DMS 273 (cell line): Measurements from ENCODE around the gene TFF1.

Experiments used
- DNase-seq: peaks from one replicate; lab custom pipeline; 2025; ENCODE audit not compliant: unreplicated experiment; lab: John Stamatoyannopoulos, UW

TFF1 gene

GRCh38 chr21:42383331-42383730 is 17.0 kb upstream of the TFF1 start:
- DNase-seq, result no peak

- no peak for DNase-seq
Measured at GRCh38 chr21:42382915-42383314, 16.6 kb upstream of the TFF1 start.

- peak; percentile 83 for DNase-seq
Measured at GRCh38 chr21:42381347-42381984, 15.1 kb upstream of the TFF1 start.

- no peak for DNase-seq
Measured at GRCh38 chr21:42379426-42380215, 13.3 kb upstream of the TFF1 start.

- DNase-seq, result no peak
Measured at GRCh38 chr21:42378418-42378817, 12.1 kb upstream of the TFF1 start.

- DNase-seq, result no peak
Measured at GRCh38 chr21:42377951-42378340, 11.6 kb upstream of the TFF1 start.

GRCh38 chr21:42377211-42377950 is 11.0 kb upstream of the TFF1 start:
- no peak for DNase-seq

- no peak for DNase-seq
Measured at GRCh38 chr21:42376338-42376982, 10.1 kb upstream of the TFF1 start.

- no peak for DNase-seq
Measured at GRCh38 chr21:42375966-42376337, 9.6 kb upstream of the TFF1 start.

- DNase-seq, result no peak
Measured at GRCh38 chr21:42375506-42375905, 9.2 kb upstream of the TFF1 start.

GRCh38 chr21:42374864-42375499 is 8.6 kb upstream of the TFF1 start:
- DNase-seq, result peak; percentile 14

- no peak for DNase-seq
Measured at GRCh38 chr21:42374457-42374856, 8.1 kb upstream of the TFF1 start.

- DNase-seq, result no peak
Measured at GRCh38 chr21:42373908-42374455, 7.6 kb upstream of the TFF1 start.

- DNase-seq, result no peak
Measured at GRCh38 chr21:42373196-42373907, 7.0 kb upstream of the TFF1 start.

GRCh38 chr21:42370894-42371654 is 4.7 kb upstream of the TFF1 start:
- no peak for DNase-seq

GRCh38 chr21:42369821-42370220 is 3.5 kb upstream of the TFF1 start:
- DNase-seq, result no peak

- peak; percentile 24 for DNase-seq
Measured at GRCh38 chr21:42367367-42368165, 1.2 kb upstream of the TFF1 start.

- no peak for DNase-seq
Measured at GRCh38 chr21:42365770-42366169, 565 bp downstream of the TFF1 start.
